HEK293 (cell line): Measurements from ENCODE around the gene CREBL2.

ENCODE experiments used
- CTCF ChIA-PET: fragments of 350-600 bp; formaldehyde crosslinking; extraction: SDS; loops from one replicate; lab custom pipeline; 2021; ENCODE audit warnings: antibody characterized with exemption; lab: Yijun Ruan, JAX
- POLR2A ChIA-PET: fragments of 300-600 bp; formaldehyde crosslinking; extraction: SDS; loops from one replicate; lab custom pipeline; 2020; ENCODE audit warnings: antibody characterized with exemption, inconsistent platforms; lab: Yijun Ruan, JAX
- H3K27ac ChIP-seq: fragments of 200-500 bp; sonication (Bioruptor generic); 2 replicates; pipeline ENCODE4 v1.5.1; 2014; ENCODE audit warnings: low read depth, low read length, control low read depth, inconsistent platforms; ENCODE audit errors: extremely low read depth
- H3K36me3 ChIP-seq, 2 experiments: fragments of 200-500 bp in 1 of 2; sonication (Bioruptor generic) in 1 of 2; 1 replicate in 1 of 2; 2 replicates in 1 of 2; pipeline ENCODE4 v1.5.1; 2014 to 2017; ENCODE audit warnings: inconsistent platforms in 2 of 2, low read length in 2 of 2; ENCODE audit not compliant: control insufficient read depth in 2 of 2, insufficient read depth in 1 of 2
- H3K4me1 ChIP-seq: fragments of 200-500 bp; sonication (Bioruptor generic); 2 replicates; pipeline ENCODE4 v1.5.1; 2014; ENCODE audit warnings: mild to moderate bottlenecking, low read length, inconsistent platforms; ENCODE audit not compliant: control insufficient read depth, insufficient read depth
- H3K4me3 ChIP-seq: 2 replicates; pipeline ENCODE4 v1.5.1; 2011; ENCODE audit warnings: low read depth, mild to moderate bottlenecking, control low read depth, low read length, moderate library complexity
- H3K9me3 ChIP-seq: fragments of 200-500 bp; sonication (Bioruptor generic); 2 replicates; pipeline ENCODE4 v1.5.1; 2014; ENCODE audit warnings: low read depth, low read length, inconsistent platforms; ENCODE audit not compliant: control insufficient read depth, insufficient read depth
- GLI4 ChIP-seq: fragments of 450-650 bp; formaldehyde crosslinking; IDR thresholded peaks from 2 replicates; pipeline ENCODE4 v1.5.1; 2016; ENCODE audit warnings: missing biosample characterization, missing genetic modification characterization
- HOXD13 ChIP-seq: sonication (generic); formaldehyde crosslinking; IDR thresholded peaks from 2 replicates; pipeline ENCODE4 v1.8.0; 2022; ENCODE audit warnings: missing genetic modification reagents, borderline replicate concordance
- KLF9 ChIP-seq: fragments of 450-650 bp; formaldehyde crosslinking; IDR thresholded peaks from 2 replicates; pipeline ENCODE4 v1.5.1; 2016; ENCODE audit warnings: missing biosample characterization, missing genetic modification characterization, low read depth
- REST ChIP-seq: fragments of 450-650 bp; formaldehyde crosslinking; IDR thresholded peaks from 2 replicates; pipeline ENCODE4 v1.5.1; 2016; ENCODE audit warnings: missing biosample characterization, missing genetic modification characterization
- YY2 ChIP-seq: fragments of 450-650 bp; formaldehyde crosslinking; IDR thresholded peaks from 2 replicates; pipeline ENCODE4 v1.5.1; 2016; ENCODE audit warnings: missing biosample characterization, missing genetic modification characterization
- ZNF214 ChIP-seq: fragments of 450-650 bp; formaldehyde crosslinking; IDR thresholded peaks from 2 replicates; pipeline ENCODE4 v1.5.1; 2017; ENCODE audit warnings: missing biosample characterization, mild to moderate bottlenecking, missing genetic modification characterization, borderline replicate concordance
- ZNF391 ChIP-seq: fragments of 450-650 bp; formaldehyde crosslinking; IDR thresholded peaks from 2 replicates; pipeline ENCODE4 v1.5.1; 2016; ENCODE audit warnings: low read depth, missing biosample characterization, missing genetic modification characterization, borderline replicate concordance
- ZNF426 ChIP-seq: fragments of 450-650 bp; formaldehyde crosslinking; IDR thresholded peaks from 2 replicates; pipeline ENCODE4 v1.5.1; 2017; ENCODE audit warnings: missing biosample characterization, missing genetic modification characterization, mild to moderate bottlenecking, inconsistent platforms, moderate library complexity
- ZNF501 ChIP-seq: fragments of 450-650 bp; formaldehyde crosslinking; IDR thresholded peaks from 2 replicates; pipeline ENCODE4 v1.5.1; 2016; ENCODE audit warnings: missing biosample characterization, missing genetic modification characterization
- ZNF580 ChIP-seq: fragments of 450-650 bp; formaldehyde crosslinking; IDR thresholded peaks from 2 replicates; pipeline ENCODE4 v1.5.1; 2016; ENCODE audit warnings: missing biosample characterization, missing genetic modification characterization
- ZNF639 ChIP-seq: fragments of 450-650 bp; formaldehyde crosslinking; IDR thresholded peaks from 2 replicates; pipeline ENCODE4 v1.5.1; 2016; ENCODE audit warnings: missing biosample characterization, missing genetic modification characterization
- ZNF768 ChIP-seq: fragments of 450-650 bp; formaldehyde crosslinking; IDR thresholded peaks from 2 replicates; pipeline ENCODE4 v1.5.1; 2018; ENCODE audit warnings: missing biosample characterization, mild to moderate bottlenecking, missing genetic modification characterization
- ZXDB ChIP-seq: fragments of 450-650 bp; formaldehyde crosslinking; IDR thresholded peaks from 2 replicates; pipeline ENCODE4 v1.5.1; 2016; ENCODE audit warnings: missing biosample characterization, missing genetic modification characterization
- TF ChIP-seq, protein P1 (sequence below): fragments of 450-650 bp; formaldehyde crosslinking; IDR thresholded peaks from 2 replicates; pipeline ENCODE4 v1.5.1; 2016; ENCODE audit warnings: missing biosample characterization, missing genetic modification characterization
- TF ChIP-seq, protein P2 (sequence below): fragments of 450-650 bp; formaldehyde crosslinking; conservative IDR thresholded peaks from 2 replicates; pipeline ENCODE4 v1.5.1; 2016; ENCODE audit warnings: low read depth, missing biosample characterization, missing genetic modification characterization
- TF ChIP-seq, protein P3 (sequence below): fragments of 450-650 bp; formaldehyde crosslinking; IDR thresholded peaks from 2 replicates; pipeline ENCODE4 v1.5.1; 2016; ENCODE audit warnings: missing biosample characterization, missing genetic modification characterization

CREBL2 gene

DNA sequence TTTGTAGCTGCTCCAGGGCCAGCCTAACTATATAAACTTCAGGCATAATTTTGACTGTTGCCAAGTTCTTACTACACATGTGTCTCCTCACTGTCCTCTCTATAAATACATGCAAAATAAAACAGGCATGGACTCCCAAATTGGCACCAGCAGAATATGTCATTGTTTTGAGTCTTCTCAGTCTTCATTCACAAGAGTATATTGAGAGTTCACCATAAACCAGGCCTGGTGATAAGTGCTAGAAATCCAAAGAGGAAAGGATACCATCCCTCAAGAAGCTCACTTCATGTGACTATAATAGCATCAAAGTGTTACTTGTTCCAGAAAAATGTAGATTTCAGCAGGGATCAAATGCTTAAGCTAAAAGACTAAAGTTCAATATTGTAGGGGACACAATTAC lies 70.6 kb downstream of the CREBL2 start:
- TF ChIP-seq ZNF391 (tag by site-specific recombination) (no peak), YY2 (no peak), ZNF214 (tag by site-specific recombination) (no peak)
- no peaks in the 10 kb centered on the region for H3K36me3 ChIP-seq
- no peak overlapping the region for H3K4me3 ChIP-seq
- CTCF ChIA-PET, result interaction anchor here (1.4 kb wide), 1 partner anchor 26 kb away, joined by 6 read pairs; no protein-coding TSS in a partner anchor
- POLR2A ChIA-PET, result interaction anchor here (0.5 kb wide), 1 partner anchor 126 kb away, joined by 3 read pairs; no protein-coding TSS in a partner anchor
- H3K4me1 ChIP-seq, result no peaks in the 10 kb centered on the region
- H3K9me3 ChIP-seq, result no peaks in the 10 kb centered on the region
- H3K27ac ChIP-seq, result no peak overlapping the region

GRCh38 chr12:12683136-12683697 lies 71.5 kb downstream of the CREBL2 start:
- Histone ChIP-seq H3K9me3 (no peaks in the 10 kb centered on the region), H3K4me3 (no peak overlapping the region), H3K36me3 (no peaks in the 10 kb centered on the region), H3K4me1 (no peaks in the 10 kb centered on the region), H3K27ac (no peak overlapping the region)
- TF ChIP-seq ZXDB (no peak), ZNF768 (peak; percentile 87)
- ChIA-PET POLR2A (interaction anchor here (0.6 kb wide), 1 partner anchor 98 kb away, joined by 5 read pairs; no protein-coding TSS in a partner anchor), CTCF (interaction anchor here (1.2 to 1.4 kb wide), 2 partner anchors 10 to 27 kb away, joined by 4 to 6 read pairs; no protein-coding TSS in a partner anchor)

GRCh38 chr12:12683725-12684124 lies 72.0 kb downstream of the CREBL2 start:
- ChIA-PET CTCF (interaction anchor here (1.2 kb wide), 1 partner anchor 10 kb away, joined by 4 read pairs; no protein-coding TSS in a partner anchor), POLR2A (interaction anchor here (0.5 to 0.6 kb wide), 2 partner anchors 11 to 98 kb away, joined by 5 to 9 read pairs; no protein-coding TSS in a partner anchor)
- Histone ChIP-seq H3K27ac (no peak overlapping the region), H3K4me1 (no peaks in the 10 kb centered on the region), H3K36me3 (no peaks in the 10 kb centered on the region), H3K9me3 (no peaks in the 10 kb centered on the region), H3K4me3 (no peak overlapping the region)
- TF ChIP-seq, protein P1, sequence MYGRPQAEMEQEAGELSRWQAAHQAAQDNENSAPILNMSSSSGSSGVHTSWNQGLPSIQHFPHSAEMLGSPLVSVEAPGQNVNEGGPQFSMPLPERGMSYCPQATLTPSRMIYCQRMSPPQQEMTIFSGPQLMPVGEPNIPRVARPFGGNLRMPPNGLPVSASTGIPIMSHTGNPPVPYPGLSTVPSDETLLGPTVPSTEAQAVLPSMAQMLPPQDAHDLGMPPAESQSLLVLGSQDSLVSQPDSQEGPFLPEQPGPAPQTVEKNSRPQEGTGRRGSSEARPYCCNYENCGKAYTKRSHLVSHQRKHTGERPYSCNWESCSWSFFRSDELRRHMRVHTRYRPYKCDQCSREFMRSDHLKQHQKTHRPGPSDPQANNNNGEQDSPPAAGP (tag by site-specific recombination), result no peak
- TF ChIP-seq KLF9, result no peak
- TF ChIP-seq ZNF391 (tag by site-specific recombination), result no peak
- TF ChIP-seq GLI4 (tag by site-specific recombination), result no peak
- no peak for TF ChIP-seq REST (tag by site-specific recombination)
- TF ChIP-seq ZNF501, result no peak
- TF ChIP-seq ZNF580 (tag by site-specific recombination), result no peak
- no peak for TF ChIP-seq HOXD13 (CRISPR knock-in tag)
- TF ChIP-seq, protein P2, sequence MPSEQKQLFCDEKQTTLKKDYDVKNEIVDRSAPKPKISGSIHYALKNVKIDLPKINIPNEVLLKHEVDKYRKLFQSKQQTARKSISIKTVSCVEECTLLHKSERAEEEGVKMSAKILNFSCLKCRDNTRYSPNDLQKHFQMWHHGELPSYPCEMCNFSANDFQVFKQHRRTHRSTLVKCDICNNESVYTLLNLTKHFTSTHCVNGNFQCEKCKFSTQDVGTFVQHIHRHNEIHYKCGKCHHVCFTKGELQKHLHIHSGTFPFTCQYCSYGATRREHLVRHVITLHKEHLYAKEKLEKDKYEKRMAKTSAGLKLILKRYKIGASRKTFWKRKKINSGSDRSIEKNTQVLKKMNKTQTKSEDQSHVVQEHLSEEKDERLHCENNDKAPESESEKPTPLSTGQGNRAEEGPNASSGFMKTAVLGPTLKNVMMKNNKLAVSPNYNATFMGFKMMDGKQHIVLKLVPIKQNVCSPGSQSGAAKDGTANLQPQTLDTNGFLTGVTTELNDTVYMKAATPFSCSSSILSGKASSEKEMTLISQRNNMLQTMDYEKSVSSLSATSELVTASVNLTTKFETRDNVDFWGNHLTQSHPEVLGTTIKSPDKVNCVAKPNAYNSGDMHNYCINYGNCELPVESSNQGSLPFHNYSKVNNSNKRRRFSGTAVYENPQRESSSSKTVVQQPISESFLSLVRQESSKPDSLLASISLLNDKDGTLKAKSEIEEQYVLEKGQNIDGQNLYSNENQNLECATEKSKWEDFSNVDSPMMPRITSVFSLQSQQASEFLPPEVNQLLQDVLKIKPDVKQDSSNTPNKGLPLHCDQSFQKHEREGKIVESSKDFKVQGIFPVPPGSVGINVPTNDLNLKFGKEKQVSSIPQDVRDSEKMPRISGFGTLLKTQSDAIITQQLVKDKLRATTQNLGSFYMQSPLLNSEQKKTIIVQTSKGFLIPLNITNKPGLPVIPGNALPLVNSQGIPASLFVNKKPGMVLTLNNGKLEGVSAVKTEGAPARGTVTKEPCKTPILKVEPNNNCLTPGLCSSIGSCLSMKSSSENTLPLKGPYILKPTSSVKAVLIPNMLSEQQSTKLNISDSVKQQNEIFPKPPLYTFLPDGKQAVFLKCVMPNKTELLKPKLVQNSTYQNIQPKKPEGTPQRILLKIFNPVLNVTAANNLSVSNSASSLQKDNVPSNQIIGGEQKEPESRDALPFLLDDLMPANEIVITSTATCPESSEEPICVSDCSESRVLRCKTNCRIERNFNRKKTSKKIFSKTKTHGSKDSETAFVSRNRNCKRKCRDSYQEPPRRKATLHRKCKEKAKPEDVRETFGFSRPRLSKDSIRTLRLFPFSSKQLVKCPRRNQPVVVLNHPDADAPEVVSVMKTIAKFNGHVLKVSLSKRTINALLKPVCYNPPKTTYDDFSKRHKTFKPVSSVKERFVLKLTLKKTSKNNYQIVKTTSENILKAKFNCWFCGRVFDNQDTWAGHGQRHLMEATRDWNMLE, result no peak
- TF ChIP-seq, protein P3, sequence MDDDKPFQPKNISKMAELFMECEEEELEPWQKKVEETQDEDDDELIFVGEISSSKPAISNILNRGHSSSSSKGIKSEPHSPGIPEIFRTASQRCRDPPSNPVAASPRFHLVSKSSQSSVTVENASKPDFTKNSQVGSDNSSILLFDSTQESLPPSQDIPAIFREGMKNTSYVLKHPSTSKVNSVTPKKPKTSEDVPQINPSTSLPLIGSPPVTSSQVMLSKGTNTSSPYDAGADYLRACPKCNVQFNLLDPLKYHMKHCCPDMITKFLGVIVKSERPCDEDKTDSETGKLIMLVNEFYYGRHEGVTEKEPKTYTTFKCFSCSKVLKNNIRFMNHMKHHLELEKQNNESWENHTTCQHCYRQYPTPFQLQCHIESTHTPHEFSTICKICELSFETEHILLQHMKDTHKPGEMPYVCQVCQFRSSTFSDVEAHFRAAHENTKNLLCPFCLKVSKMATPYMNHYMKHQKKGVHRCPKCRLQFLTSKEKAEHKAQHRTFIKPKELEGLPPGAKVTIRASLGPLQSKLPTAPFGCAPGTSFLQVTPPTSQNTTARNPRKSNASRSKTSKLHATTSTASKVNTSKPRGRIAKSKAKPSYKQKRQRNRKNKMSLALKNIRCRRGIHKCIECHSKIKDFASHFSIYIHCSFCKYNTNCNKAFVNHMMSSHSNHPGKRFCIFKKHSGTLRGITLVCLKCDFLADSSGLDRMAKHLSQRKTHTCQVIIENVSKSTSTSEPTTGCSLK, result no peak
- no peak for TF ChIP-seq ZNF426 (tag by site-specific recombination)
- TF ChIP-seq ZNF639 (tag by site-specific recombination), result no peak
